IPS-18c (cell line): ENCODE results near the gene WDR83.
A peak's percentile ranks its signal among the peaks of the same experiment; 100 is the strongest.
"Not testable (repeated sequence)": the region's sequence is repeated elsewhere in the genome, so short reads cannot be mapped to it uniquely, and the experiment has no call there.

Experiments used
- H3K4me3 ChIP-seq: 2 replicates; pipeline ENCODE4 v1.7.0; 2013; ENCODE audit warnings: low read depth, mild to moderate bottlenecking, low read length, moderate library complexity; ENCODE audit not compliant: insufficient read depth
- H3K9me3 ChIP-seq: one replicate; pipeline ENCODE4 v1.6.1; 2013; ENCODE audit warnings: mild to moderate bottlenecking, low read length, moderate library complexity; ENCODE audit not compliant: control insufficient read depth, insufficient read depth

Gene WDR83

DNA sequence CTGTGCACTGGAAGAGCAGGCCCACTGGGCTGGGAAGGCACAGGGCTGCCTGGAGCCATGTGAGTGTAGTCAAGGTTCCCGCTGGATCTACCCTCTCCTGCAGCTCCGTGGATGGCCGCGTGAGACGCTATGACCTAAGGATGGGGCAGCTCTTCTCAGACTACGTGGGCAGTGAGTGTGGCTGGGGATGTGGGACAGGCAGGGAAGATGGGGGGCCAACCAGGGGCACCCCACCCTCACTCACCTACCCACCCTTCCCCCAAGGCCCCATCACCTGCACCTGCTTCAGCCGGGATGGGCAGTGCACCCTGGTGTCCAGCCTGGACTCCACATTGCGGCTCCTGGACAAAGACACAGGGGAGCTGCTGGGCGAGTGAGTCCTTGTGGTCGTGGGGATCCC is 6.1 kb downstream of the WDR83 start:
- Histone ChIP-seq H3K4me3 (no peak overlapping the region), H3K9me3 (no peaks in the 10 kb centered on the region)

- H3K4me3 ChIP-seq: no peak overlapping the region
- no peaks in the 10 kb centered on the region for H3K9me3 ChIP-seq
Measured at GRCh38 chr19:12675399-12675798, 8.8 kb downstream of the WDR83 start.

DNA sequence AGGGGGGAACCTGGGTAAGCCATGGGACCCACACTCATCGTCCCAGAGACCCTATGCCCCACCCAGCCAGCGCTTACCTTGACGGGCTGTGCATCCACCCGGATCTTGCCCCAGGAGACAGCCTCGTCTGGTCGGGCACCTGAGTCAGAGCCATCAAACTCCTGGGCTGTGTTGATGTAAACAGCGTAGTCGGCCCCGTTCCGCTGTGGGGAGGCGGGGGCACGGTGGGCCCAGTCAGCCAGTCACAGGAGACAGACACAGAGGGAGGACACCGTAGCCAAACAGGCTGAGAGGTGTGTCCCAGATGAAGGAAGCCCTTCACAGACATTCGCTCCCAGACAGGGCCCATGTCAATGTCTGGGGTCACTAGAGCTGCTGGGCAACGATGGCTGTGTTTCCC is 9.3 kb downstream of the WDR83 start:
- Histone ChIP-seq H3K4me3 (no peak overlapping the region), H3K9me3 (no peaks in the 10 kb centered on the region)

DNA sequence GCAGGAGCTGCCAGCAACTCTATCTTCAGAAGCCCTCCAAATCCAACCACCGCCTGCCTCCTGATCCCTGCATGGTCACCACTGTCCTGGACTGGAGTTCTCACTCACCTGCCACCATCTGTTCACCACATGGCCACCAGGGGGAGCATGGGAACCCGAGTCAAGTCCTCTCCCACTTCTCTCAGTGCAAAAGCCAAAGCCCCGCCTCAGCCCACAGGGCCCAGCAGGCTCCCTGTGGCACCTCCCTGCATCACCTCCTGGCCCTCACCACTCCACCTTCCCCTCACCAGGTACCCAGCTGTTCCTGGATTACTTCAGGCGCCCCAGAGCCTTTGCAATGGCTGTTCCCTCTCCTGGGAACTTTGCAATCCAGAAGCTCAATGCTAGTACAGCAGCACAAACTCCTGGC is 9.8 kb downstream of the WDR83 start:
- Histone ChIP-seq H3K4me3 (no peak overlapping the region), H3K9me3 (no peaks in the 10 kb centered on the region)

DNA sequence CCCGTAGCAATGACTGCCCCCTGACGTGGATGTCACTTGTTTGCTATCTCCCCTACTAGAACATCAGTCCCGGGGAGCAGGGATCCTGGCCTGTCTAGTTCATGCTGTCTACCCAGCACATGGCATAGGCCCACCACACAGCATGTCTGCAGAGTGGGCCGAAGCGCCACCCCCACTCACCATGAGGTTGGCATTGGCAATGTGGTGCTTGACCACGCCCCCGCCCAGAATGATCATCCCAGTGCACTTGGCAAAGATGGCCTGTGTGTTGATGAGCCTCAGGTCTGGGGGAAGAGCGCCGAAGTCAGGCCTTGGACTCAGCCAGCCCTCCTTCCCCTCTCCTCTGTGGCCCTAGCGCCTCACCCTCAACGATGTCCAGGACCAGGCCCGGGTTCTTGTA is 10.3 kb downstream of the WDR83 start:
- Histone ChIP-seq H3K9me3 (no peaks in the 10 kb centered on the region), H3K4me3 (no peak overlapping the region)

DNA sequence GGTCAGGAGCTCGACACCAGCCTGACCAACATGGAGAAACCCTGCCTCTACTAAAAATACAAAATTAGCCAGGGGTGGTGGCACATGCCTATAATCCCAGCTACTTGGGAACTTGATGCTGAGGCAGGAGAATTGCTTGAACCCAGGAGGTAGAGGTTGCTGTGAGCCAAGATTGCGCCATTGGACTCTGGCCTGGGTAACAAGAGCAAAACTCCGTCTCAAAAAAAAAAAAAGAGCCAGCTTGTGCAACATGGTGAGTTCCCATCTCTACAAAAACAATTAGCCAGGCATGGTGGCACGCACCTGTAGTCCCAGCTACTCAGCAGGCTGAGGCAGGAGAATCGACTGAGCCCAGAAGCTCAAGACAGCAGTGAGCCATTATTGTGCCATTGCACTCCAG is 11.4 kb downstream of the WDR83 start:
- not testable (repeated sequence) for H3K4me3 ChIP-seq, H3K9me3 ChIP-seq

DNA sequence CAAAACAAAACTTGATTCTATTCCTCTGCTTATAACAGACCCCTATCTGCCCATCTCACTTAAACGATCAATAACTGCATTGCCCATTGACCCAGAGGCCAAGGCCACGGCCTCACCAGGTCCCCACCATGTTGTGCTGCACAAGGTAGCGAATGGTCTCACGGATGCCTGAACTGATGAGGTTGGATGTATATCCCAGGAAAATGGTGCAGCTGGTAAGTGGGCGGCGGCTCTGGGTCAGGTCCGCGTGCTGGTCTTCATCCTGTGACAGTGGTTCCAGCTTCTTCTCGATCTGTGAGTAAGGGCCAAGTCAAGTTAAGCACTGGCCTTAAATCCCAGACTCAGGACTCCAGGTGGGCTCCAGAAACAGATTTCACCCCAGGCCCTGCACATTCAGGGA is 13.4 kb downstream of the WDR83 start:
- Histone ChIP-seq H3K9me3 (no peaks in the 10 kb centered on the region), H3K4me3 (no peak overlapping the region)

GRCh38 chr19:12681074-12681987 is 14.7 kb downstream of the WDR83 start, which contains the start of gene DHPS:
TSS of gene DHPS (minus strand) at chr19:12681880. CDS start at chr19:12681766, 114 bp downstream.
- peak within 1 kb of the TSS; percentile 90 for H3K4me3 ChIP-seq
- H3K9me3 ChIP-seq: no peaks in the 10 kb centered on the region

- H3K4me3 ChIP-seq: no peak overlapping the region
Measured at GRCh38 chr19:12685831-12686230, 19.2 kb downstream of the WDR83 start.

DNA sequence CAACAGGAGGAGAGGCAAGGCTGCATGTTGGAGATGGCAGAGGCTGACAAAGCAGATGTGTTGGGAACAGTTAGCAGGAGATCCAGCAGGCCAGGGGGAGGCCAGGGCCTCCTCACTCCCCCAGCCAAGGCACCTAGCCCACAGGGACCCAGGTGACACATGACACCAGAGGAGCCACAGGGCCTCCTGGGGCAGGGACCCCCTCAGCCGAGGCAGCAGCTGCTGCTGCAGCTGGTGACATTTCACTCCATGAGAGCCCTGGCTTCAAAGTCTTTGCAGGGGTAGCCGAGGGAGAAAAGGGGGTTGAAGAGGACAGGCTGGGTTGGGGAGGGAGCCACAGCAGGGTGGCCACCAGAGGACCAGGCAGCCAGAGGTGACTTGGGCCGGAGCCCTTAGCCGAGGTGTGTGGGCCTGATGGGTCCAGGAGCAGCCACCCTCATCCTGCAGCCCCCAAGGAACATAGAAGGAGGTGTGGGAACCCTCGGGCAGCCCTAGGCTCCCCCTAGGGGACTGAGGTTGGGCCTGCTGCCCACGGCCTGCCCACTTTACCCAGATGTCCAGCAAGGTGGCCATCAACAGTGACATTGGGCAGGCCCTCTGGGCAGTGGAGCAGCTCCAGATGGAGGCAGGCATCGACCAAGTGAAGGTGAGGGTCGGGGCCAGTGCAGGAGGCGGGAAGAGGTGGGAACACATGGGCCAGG is 21.0 kb downstream of the WDR83 start, which contains the start of gene GNG14:
GNG14 (plus strand) TSS at position 503 of the 701 bp plus-strand sequence; CDS start at position 554, 51 bp downstream.
- H3K9me3 ChIP-seq: no peaks in the 10 kb centered on the region

More at GRCh38 chr19:12685831-12686230, 19.2 kb downstream of the WDR83 start:
- H3K9me3 ChIP-seq: no peaks in the 10 kb centered on the region

GRCh38 chr19:12689012-12689411 is 22.4 kb downstream of the WDR83 start:
- Histone ChIP-seq H3K4me3 (no peak overlapping the region), H3K9me3 (no peaks in the 10 kb centered on the region)

More for the DNA sequence above, 21.0 kb downstream of the WDR83 start, which contains the start of gene GNG14:
- no peak within 1 kb of the TSS for H3K4me3 ChIP-seq

GRCh38 chr19:12689581-12690216 is 23.1 kb downstream of the WDR83 start:
- H3K4me3 ChIP-seq: no peak overlapping the region

DNA sequence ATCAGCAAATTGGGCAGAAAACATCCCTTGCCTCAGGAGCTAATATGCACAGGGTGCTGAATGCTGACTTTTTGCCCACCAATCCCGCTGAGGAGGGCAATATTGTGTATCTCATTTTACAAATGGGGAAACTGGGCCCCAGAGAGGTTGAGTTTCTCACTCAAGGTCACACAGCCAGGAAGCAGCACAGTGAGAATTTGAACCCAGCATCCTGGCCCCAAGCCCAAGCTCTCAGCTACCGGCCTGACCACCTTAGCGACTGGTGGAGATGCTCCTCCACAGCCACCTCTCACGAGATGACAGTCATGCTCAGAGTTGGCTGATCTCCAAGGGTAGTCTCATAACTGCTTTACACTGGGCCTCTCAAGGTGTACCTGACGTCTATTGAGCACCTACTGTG is 26.4 kb downstream of the WDR83 start:
- Histone ChIP-seq H3K9me3 (no peaks in the 10 kb centered on the region), H3K4me3 (no peak overlapping the region)

More at GRCh38 chr19:12689581-12690216, 23.1 kb downstream of the WDR83 start:
- H3K9me3 ChIP-seq: no peaks in the 10 kb centered on the region

- no peak overlapping the region for H3K4me3 ChIP-seq
Measured at GRCh38 chr19:12694641-12695040, 28.0 kb downstream of the WDR83 start.

DNA sequence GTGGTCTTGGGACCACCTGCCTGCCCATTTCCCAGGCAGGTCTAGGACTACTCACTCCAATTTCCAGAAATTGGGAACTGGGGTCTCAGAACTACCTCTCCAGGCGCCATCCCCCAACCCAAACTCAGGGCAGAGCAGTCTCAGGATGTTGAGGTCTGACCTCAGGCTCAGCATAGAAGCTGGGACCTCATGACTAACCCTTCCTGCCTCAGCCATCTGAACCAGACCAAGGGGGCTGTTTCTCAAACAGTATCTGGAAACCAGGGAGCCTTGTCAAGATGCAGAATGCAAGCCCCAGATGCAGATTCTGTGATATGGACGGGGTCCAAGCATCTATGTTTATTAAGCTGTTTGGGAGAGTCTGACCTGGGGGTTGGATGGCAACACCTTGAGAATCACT is 28.5 kb downstream of the WDR83 start:
- Histone ChIP-seq H3K9me3 (no peaks in the 10 kb centered on the region), H3K4me3 (no peak overlapping the region)

More at GRCh38 chr19:12694641-12695040, 28.0 kb downstream of the WDR83 start:
- H3K9me3 ChIP-seq: no peaks in the 10 kb centered on the region

DNA sequence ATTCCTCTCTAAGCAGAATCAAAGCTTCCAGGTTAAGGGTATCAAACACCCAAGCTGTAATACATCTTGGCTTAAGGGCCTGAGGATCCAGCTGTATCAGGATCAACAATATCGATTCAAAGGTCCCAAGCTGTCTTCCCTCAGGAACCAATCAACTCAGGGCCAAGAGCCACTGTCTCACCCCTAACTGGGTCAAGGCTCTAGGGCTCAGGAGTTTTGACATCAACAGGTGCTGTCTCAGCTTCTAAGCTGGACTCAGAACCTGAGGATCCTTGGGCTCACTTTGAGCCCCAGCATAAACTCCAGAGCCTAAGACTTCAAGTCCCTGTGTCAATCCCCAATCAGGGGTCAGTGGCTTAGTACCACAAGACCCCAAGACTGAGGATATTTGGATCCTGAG is 28.9 kb downstream of the WDR83 start:
- H3K4me3 ChIP-seq: peak overlapping the region; percentile 94
- H3K9me3 ChIP-seq: no peaks in the 10 kb centered on the region

- peak overlapping the region; percentile 94 for H3K4me3 ChIP-seq
- no peaks in the 10 kb centered on the region for H3K9me3 ChIP-seq
Measured at GRCh38 chr19:12695997-12696365, 29.4 kb downstream of the WDR83 start.
